ENCODE results near the gene PCDHGA5.
"Not testable (repeated sequence)": the region's sequence is repeated elsewhere in the genome, so short reads cannot be mapped to it uniquely, and the experiment has no call there.

Gene PCDHGA5

DNA sequence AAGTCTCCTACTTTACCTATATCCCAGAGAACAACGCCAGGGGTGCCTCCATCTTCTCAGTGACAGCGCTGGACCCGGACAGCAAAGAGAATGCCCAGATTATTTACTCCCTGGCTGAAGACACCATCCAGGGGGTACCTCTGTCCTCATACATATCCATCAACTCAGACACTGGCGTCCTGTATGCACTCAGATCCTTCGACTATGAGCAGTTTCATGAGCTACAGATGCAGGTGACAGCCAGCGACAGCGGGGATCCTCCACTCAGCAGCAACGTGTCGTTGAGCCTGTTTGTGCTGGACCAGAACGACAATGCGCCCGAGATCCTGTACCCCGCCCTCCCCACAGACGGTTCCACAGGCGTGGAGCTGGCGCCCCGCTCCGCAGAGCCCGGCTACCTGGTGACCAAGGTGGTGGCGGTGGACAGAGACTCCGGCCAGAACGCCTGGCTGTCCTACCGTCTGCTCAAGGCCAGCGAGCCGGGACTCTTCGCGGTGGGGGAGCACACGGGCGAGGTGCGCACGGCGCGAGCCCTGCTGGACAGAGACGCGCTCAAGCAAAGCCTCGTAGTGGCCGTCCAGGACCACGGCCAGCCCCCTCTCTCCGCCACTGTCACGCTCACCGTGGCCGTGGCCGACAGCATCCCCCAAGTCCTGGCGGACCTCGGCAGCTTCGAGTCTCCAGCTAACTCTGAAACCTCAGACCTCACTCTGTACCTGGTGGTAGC, 50.7 kb downstream of the PCDHGA5 start:
- not testable (repeated sequence) for DNase-seq (ENCODE audit: low spot score)

- not testable (repeated sequence) for DNase-seq (ENCODE audit: low spot score)
These were observed 51.3 kb downstream of the PCDHGA5 start for GRCh38 chr5:141415275-141415618.

Data from GM03348 (cell line).